Activated naive CD8-positive, alpha-beta T cell treated with anti-CD3 and anti-CD28 coated beads, Interleukin-2, amount 10 ng/mL, durations not matched to agents 7 days and 5 days (primary cell): Measurements from ENCODE around the gene MRRF. TPM values are rescaled to one million over a fixed set of nuclear protein-coding genes. Genes with fewer than 3 reads are reported as not detected.

Experiments
- ATAC-seq: fragments of 150-1000 bp; cut with Tn5 transposase; one replicate; pipeline ENCODE4 v1.10.0; 2021; ENCODE audit warnings: low read depth, moderate library complexity
- POLR2A ChIA-PET: fragments of 350-600 bp; sonication (Branson Sonifier 250); formaldehyde crosslinking; loops from one replicate; lab custom pipeline; 2021; ENCODE audit warnings: antibody characterized with exemption; lab: Charles Lee
- DNase-seq: peaks from one replicate; pipeline ENCODE4 v3.0.0; 2021
- H3K27ac Mint-ChIP-seq: one replicate; pipeline ENCODE4 v1.8.0; 2022; ENCODE audit warnings: mild to moderate bottlenecking, mixed read lengths
- H3K27me3 Mint-ChIP-seq: one replicate; pipeline ENCODE4 v1.8.0; 2022; ENCODE audit warnings: mild to moderate bottlenecking, moderate library complexity, mixed read lengths
- H3K36me3 Mint-ChIP-seq: one replicate; pipeline ENCODE4 v1.8.0; 2021; ENCODE audit warnings: mild to moderate bottlenecking, mixed read lengths
- H3K4me1 Mint-ChIP-seq: one replicate; pipeline ENCODE4 v1.8.0; 2021; ENCODE audit warnings: mixed read lengths
- H3K4me3 Mint-ChIP-seq: one replicate; pipeline ENCODE4 v1.8.0; 2022; ENCODE audit warnings: mild to moderate bottlenecking, moderate library complexity, mixed read lengths
- H3K9me3 Mint-ChIP-seq: one replicate; pipeline ENCODE4 v1.8.0; 2021; ENCODE audit warnings: mixed read lengths
- total RNA-seq, 2 experiments: library from RNA; stranded (reverse); gene quantifications; one replicate each; pipeline ENCODE4 v1.2.3, GENCODE V29; 2021

MRRF gene
- total RNA-seq, 2 experiments from 2014 or later, result 28.4 to 29.0 TPM

DNA sequence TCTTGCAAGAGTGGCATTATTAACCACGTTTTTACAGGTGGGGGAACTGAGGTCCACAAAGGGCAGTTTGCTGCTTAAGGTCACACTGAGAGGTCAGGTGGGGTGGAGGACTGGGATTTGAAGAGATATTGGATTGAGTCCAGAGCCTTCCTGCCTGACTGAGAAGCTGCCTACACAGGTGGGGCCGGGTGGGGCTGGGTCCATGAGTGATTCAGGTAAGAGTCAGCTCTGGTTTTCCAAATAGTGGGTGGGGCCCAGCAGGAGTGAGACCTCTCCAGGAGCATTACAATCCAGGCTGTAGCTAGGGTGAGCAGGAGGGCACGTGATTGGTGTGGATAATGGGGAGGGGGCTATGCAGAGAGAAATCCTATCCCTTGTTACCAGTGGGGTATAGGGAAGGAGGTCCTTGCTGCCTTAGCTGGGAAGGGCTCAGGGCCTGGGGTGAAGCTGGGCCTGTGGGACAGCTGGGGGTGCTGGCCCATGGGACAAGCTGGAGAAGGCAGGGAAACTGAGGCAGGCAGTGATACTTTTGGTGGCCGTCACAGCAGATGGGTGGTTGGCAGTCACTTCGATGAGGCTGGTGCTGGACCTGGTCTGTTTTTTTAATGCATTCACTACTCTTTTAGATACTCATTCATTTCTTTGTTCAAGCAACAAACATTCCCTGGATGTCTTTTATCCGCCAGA is 103.2 kb downstream of the MRRF start:
- H3K36me3 Mint-ChIP-seq, result no peaks in the 10 kb centered on the region
- H3K9me3 Mint-ChIP-seq, result peaks cover 3% of the 10 kb centered on the region
- H3K27me3 Mint-ChIP-seq, result peaks cover 21% of the 10 kb centered on the region
- no peak overlapping the region for H3K27ac Mint-ChIP-seq
- no peak overlapping the region for H3K4me3 Mint-ChIP-seq
- DNase-seq, result no peak
- ATAC-seq, result no peak
- POLR2A ChIA-PET, result no interaction called here
- H3K4me1 Mint-ChIP-seq, result peaks cover 8% of the 10 kb centered on the region

DNA sequence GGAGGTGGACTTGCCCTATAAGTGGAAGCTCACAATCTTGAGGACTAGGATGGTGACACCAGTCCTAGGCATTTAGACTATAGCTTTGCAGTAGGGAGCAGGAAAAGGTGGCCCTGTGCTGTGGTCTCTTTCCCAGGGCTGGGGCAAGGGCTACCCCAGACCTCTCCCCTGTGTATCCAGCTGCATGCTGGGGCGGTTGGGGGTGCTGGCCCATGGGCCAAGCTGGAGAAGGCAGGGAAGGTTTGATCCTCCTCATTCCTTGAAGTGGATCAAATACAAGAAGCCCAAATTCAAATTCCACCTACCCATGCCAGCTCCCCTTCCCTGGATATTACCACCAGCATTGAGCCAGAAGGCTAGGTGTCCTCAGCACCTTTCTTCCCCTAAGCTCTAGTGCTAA is 104.0 kb downstream of the MRRF start:
- Mint-ChIP-seq H3K27ac (no peak overlapping the region), H3K4me1 (peaks cover 8% of the 10 kb centered on the region), H3K27me3 (peaks cover 17% of the 10 kb centered on the region), H3K9me3 (peaks cover 3% of the 10 kb centered on the region), H3K36me3 (no peaks in the 10 kb centered on the region), H3K4me3 (no peak overlapping the region)
- POLR2A ChIA-PET, result no interaction called here
- DNase-seq, result no peak
- ATAC-seq, result no peak

DNA sequence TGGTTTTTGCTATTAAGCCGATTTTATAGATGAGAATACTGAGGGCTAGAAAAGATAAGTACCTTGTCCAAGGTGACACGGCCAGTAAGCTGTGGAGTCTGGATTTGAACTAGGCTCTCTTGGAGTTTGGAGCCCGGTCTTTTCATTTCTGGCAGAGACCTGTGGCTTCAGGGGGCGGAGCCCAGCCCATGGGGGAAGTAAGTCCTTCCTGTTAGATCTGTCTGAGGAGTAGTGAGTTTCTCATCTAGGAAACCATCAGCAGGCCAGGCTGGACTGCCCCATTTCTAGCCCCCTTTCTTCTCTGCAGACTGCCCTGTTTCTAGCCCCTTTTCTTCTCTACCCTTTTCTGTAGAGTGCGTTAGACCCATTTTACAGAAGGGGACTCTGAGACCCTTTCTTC is 105.6 kb downstream of the MRRF start:
- Mint-ChIP-seq H3K4me1 (peaks cover 8% of the 10 kb centered on the region), H3K4me3 (peak overlapping the region; percentile 83)
- ATAC-seq, result peak; percentile 33

DNA sequence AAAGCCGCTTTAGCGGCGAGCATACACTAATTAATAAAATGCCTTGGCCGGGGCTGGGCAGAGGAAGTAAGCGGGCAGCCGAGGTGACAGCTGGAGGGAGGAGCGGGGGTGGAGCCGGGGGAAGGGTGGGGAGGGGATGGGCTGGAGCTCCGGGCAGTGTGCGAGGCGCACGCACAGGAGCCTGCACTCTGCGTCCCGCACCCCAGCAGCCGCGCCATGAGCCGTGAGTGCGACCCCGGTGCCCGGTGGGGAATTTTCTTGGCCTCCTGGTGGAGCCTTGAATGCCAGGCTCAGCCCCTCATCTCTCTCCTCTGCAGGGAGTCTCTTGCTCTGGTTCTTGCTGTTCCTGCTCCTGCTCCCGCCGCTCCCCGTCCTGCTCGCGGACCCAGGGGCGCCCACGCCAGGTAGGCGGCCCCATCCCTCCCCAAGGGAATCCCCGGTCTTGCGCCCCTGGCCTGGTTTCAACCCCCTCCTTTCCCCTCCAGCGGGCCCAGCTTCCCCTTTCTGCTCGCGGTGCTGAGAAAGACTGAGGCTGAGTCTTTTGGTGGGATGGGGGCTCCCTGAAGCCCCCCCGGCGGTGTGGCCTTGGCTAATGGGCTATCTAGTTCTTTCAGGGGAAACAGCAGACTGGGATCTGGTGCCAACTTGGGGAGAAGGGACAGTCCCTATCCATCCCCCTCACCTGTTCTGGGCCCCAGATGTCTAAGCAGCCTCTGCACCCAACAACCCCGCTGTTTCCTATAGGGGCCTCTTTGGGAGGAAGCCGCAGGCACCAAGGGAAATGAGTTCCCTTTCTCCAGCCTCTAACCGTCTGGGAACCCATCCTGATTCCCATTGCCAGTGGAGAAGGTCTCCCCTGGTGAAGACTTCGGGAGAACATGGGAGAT is 106.4 kb downstream of the MRRF start, which contains the start of gene PTGS1:
Gene PTGS1 (plus strand): TSS at position 156 of the 887 bp plus-strand sequence. CDS start 61 bp downstream, at position 217.
- peak within 1 kb of the TSS; percentile 51 for H3K27ac Mint-ChIP-seq
- ATAC-seq (peak; percentile 74), DNase-seq (peak; percentile 47)
- H3K4me3 Mint-ChIP-seq, result peak within 1 kb of the TSS; percentile 83
- peaks cover 8% of the 10 kb centered on the region for H3K4me1 Mint-ChIP-seq
- H3K36me3 Mint-ChIP-seq, result no peaks in the 10 kb centered on the region
- POLR2A ChIA-PET, result no interaction called here
- peaks cover 17% of the 10 kb centered on the region for H3K27me3 Mint-ChIP-seq
- peaks cover 3% of the 10 kb centered on the region for H3K9me3 Mint-ChIP-seq

More for the DNA sequence above, 105.6 kb downstream of the MRRF start:
- POLR2A ChIA-PET, result no interaction called here
- peak overlapping the region; percentile 51 for H3K27ac Mint-ChIP-seq
- no peaks in the 10 kb centered on the region for H3K36me3 Mint-ChIP-seq
- H3K27me3 Mint-ChIP-seq, result peaks cover 17% of the 10 kb centered on the region
- DNase-seq, result no peak
- peaks cover 3% of the 10 kb centered on the region for H3K9me3 Mint-ChIP-seq

DNA sequence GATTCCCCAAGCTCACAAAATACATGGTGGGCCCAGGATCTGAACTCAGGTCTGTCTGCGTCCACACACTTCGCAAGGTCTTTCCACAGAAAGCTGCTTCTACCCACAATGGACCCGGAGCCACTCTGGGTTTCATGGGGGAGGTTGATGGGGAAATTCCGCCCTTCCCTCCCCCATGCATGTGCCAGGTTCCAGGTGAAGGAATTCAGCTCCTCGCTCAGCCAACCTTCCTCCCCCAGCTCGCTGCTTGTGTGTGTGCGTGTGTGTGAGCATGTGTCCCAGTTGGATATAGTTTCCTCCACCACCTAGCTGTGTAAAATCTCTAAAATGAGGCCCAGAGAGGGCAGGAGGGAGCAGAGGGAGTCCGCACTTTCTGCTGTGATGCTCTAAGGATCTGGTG is 107.2 kb downstream of the MRRF start:
- POLR2A ChIA-PET, result no interaction called here
- Mint-ChIP-seq H3K4me1 (peaks cover 8% of the 10 kb centered on the region), H3K27me3 (peaks cover 17% of the 10 kb centered on the region), H3K36me3 (no peaks in the 10 kb centered on the region), H3K27ac (no peak overlapping the region), H3K9me3 (peaks cover 3% of the 10 kb centered on the region), H3K4me3 (peak overlapping the region; percentile 15)
- no peak for ATAC-seq
- no peak for DNase-seq

DNA sequence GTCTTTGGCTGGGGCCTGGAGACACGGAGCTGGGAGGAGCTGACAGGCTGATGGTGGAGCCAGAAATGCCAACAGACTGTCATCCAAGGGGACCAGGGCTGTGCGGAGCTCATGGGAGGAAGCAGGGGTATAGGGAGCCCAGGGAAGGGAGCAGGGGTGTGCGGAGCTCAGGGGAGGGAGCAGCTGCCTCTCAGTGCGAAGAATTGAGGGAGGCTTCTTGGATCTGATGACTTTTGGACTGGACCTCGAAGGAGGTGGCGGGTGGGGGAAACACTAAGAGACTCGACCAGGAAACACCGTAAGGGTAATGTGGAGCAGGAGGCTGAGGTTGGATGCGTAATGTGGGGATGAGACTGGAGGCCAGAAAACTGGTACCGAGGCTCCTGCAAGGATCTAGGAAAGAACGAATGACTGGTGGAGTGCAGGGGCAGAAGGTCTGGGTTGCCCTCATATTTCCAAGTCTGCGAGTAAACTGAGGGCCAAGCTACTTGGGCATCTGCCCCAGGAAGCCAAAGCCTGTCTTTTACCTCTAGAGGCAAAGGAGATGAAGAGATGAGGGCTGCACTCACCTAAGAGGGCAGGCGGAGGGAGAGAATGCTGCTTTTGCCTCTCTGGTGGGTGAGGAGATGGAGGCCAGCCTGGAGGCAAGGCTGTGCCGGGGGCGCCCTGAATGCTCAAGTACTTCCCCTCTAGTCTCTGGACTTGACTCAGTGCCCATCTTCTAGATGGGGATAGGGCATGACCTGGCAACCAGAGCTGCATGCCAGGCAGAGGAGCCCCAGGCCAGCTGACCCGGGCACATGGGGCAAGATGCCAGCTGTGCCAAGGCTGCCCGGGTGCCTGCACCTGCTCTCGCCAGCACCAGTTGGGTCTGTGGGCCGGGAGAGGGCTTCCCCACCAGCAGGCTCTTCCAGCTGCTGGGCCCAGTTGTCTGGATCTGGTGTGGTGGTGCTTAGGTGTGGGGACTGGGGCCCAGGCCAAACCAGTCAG is 108.5 kb downstream of the MRRF start:
- no peaks in the 10 kb centered on the region for H3K36me3 Mint-ChIP-seq
- peaks cover 18% of the 10 kb centered on the region for H3K27me3 Mint-ChIP-seq
- ATAC-seq (no peak), DNase-seq (no peak)
- POLR2A ChIA-PET, result no interaction called here
- no peak overlapping the region for H3K27ac Mint-ChIP-seq
- no peak overlapping the region for H3K4me3 Mint-ChIP-seq
- peaks cover 8% of the 10 kb centered on the region for H3K4me1 Mint-ChIP-seq
- peaks cover 3% of the 10 kb centered on the region for H3K9me3 Mint-ChIP-seq

DNA sequence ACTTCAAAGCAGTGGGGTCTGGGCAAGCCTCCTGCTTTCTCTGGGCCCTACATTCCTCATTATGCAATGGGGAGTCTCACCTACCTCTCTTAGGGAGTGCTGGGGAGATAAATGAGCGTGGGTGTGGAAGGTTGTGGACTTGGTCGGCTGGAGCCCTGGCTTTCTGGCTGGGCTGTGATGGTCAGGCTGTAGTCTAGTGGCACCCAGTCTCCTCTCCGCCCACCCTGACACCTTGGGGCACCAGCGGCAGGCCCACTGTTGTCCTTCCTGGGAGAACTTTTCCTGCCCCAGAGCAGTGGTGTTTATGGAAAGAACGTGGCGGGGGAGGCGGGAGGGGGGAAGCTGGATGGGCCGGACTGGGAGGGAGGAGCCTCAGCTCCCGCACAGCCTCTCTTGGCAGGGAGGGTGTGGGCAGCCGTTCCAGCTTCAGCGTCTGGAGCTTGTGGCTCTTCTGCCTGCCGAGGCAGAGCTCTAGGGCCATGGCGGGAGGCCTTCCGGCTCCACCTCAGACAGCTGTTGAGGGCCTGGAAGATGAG is 110.3 kb downstream of the MRRF start:
- Mint-ChIP-seq H3K27ac (no peak overlapping the region), H3K9me3 (peaks cover 3% of the 10 kb centered on the region), H3K4me1 (peaks cover 8% of the 10 kb centered on the region), H3K27me3 (peaks cover 18% of the 10 kb centered on the region), H3K36me3 (no peaks in the 10 kb centered on the region), H3K4me3 (no peak overlapping the region)
- POLR2A ChIA-PET, result no interaction called here
- no peak for DNase-seq
- no peak for ATAC-seq

DNA sequence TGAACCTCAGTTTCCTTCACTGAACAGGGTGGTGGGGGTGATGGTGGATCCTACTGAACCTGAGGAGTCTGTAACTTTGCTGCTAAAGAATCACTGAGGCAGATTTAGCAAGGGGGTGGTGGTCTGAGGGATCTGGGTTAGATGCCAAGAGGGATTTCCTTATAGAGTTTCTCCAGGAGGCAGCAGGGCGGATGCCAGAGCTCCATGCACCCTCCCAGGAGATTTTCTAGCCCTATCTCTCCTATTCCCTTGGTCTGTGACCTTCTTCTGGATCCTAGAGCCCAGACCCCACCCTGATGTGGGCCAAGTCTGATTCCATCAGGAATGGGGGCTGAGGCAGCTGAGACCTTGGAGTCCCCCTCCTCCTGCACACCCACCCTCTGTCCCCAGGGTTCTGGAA is 112.1 kb downstream of the MRRF start:
- POLR2A ChIA-PET, result no interaction called here
- Mint-ChIP-seq H3K36me3 (peaks cover 2% of the 10 kb centered on the region), H3K4me1 (no peaks in the 10 kb centered on the region), H3K9me3 (peaks cover 5% of the 10 kb centered on the region), H3K27me3 (peaks cover 13% of the 10 kb centered on the region), H3K27ac (no peak overlapping the region), H3K4me3 (no peak overlapping the region)
- ATAC-seq (no peak), DNase-seq (no peak)

DNA sequence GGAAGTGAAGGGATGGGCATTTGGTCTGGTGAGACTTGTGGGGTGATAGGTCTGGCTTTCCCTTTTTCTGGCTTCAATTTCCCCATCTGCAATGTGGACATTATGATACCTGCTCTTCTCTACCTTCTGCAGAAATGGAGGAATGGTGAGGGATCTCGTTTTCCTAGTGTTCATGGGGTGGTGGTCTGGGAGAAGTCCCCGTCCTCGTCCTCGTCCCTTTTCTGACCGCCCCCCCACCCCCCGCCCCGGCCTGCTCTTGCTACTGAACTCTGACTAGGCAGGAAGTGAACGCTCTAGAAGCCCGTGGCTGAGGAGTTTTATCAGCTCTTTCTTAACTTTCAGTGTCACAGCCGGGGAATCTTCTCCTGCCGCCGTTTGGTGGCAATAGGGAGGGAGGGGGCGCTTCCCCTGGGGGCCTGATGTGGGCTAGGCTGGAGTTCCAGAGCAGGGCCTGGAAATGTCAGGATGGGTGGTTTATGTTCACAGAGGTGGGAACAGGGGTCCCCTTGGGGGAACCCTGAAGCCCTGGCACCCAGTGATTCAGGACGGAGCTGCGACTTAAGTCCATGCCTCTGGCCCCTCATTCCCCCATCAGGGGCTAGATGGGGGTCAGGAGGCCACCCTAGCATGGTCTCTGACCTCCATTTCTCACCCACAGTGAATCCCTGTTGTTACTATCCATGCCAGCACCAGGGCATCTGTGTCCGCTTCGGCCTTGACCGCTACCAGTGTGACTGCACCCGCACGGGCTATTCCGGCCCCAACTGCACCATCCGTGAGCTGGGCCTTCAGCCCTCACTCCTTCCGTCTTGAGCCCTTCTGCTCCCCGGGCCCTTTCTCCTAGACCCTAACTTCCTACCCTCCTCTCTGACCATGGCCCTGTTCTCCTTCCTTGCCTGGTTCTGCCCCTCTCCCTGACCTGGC is 112.8 kb downstream of the MRRF start:
- Mint-ChIP-seq H3K4me1 (no peaks in the 10 kb centered on the region), H3K27ac (no peak overlapping the region), H3K4me3 (no peak overlapping the region), H3K9me3 (peaks cover 5% of the 10 kb centered on the region), H3K27me3 (peaks cover 8% of the 10 kb centered on the region), H3K36me3 (peaks cover 2% of the 10 kb centered on the region)
- POLR2A ChIA-PET, result no interaction called here
- ATAC-seq (no peak), DNase-seq (no peak)

DNA sequence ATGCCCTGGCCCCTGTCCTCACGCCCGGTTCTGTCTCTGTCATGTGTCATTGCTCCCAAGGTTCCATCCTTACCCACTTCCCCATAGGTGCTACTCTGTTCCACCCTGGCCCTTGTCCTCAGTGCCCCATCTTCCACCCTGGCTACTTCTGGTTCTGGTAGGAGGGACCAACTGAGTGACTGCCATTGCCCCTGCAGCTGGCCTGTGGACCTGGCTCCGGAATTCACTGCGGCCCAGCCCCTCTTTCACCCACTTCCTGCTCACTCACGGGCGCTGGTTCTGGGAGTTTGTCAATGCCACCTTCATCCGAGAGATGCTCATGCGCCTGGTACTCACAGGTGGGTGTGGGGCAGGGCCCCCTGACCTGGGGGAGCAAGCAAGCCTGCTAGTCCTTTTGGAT is 113.6 kb downstream of the MRRF start:
- no peak overlapping the region for H3K4me3 Mint-ChIP-seq
- no peak for DNase-seq

DNA sequence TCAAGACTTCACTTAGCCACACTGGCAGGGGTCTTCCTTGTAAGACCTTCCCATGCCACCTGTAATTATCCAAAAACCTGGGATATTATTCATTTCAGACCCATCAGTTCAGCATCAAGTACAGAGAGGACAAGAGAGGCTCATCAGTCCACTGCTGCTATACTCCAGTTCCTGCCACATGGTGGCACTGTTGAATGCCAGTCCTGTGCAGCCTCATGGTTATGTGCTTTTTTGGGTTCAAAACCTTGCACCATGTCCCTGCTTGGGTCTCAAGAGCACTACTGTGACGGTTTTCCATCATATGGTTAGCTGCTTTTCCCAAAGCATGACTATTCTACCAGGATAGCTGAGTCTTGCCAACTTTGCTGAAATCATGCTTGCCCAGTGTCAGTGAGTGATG is 114.7 kb downstream of the MRRF start:
- H3K27ac Mint-ChIP-seq, result no peak overlapping the region
- H3K4me3 Mint-ChIP-seq, result no peak overlapping the region
- POLR2A ChIA-PET, result no interaction called here
- H3K9me3 Mint-ChIP-seq, result peaks cover 5% of the 10 kb centered on the region
- H3K4me1 Mint-ChIP-seq, result peaks cover 4% of the 10 kb centered on the region
- peaks cover 5% of the 10 kb centered on the region for H3K36me3 Mint-ChIP-seq
- no peak for ATAC-seq
- DNase-seq, result no peak
- H3K27me3 Mint-ChIP-seq, result peaks cover 3% of the 10 kb centered on the region

More for the DNA sequence above, 113.6 kb downstream of the MRRF start:
- H3K4me1 Mint-ChIP-seq, result peaks cover 2% of the 10 kb centered on the region
- peak overlapping the region; percentile 21 for H3K27ac Mint-ChIP-seq
- H3K9me3 Mint-ChIP-seq, result peaks cover 5% of the 10 kb centered on the region
- ATAC-seq, result no peak
- POLR2A ChIA-PET, result no interaction called here
- H3K27me3 Mint-ChIP-seq, result peaks cover 5% of the 10 kb centered on the region
- H3K36me3 Mint-ChIP-seq, result peaks cover 5% of the 10 kb centered on the region

DNA sequence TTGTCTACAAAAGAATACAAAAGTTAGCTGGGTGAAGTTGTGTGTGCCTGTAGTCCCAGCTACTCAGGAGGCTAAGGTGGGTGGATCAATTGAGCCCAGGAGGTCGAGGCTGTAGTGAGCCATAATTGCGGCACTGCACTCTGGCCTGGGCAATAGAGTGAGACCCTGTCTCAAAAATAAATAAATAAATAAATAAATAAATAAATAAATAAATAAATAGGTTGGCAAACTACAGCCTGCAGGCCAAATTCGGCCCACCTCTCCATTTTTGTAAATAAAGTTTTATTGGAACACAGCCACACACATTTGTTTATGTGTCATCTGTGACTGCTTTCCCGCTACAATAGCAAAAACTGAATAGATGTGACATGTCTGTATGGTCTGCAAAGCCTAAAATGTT is 115.6 kb downstream of the MRRF start:
- Mint-ChIP-seq H3K36me3 (peaks cover 5% of the 10 kb centered on the region), H3K4me3 (no peak overlapping the region), H3K4me1 (peaks cover 5% of the 10 kb centered on the region), H3K27me3 (peaks cover 3% of the 10 kb centered on the region), H3K9me3 (peaks cover 5% of the 10 kb centered on the region), H3K27ac (no peak overlapping the region)
- DNase-seq (no peak), ATAC-seq (no peak)
- POLR2A ChIA-PET, result no interaction called here
